MV-4-11 (cell line): ENCODE results near the gene TBC1D10B.
"Not testable (repeated sequence)": the region's sequence is repeated elsewhere in the genome, so short reads cannot be mapped to it uniquely, and the experiment has no call there.

ENCODE experiments used
- DNase-seq: peaks from one replicate; lab custom pipeline; 2025; lab: John Stamatoyannopoulos, UW

Gene TBC1D10B

DNA sequence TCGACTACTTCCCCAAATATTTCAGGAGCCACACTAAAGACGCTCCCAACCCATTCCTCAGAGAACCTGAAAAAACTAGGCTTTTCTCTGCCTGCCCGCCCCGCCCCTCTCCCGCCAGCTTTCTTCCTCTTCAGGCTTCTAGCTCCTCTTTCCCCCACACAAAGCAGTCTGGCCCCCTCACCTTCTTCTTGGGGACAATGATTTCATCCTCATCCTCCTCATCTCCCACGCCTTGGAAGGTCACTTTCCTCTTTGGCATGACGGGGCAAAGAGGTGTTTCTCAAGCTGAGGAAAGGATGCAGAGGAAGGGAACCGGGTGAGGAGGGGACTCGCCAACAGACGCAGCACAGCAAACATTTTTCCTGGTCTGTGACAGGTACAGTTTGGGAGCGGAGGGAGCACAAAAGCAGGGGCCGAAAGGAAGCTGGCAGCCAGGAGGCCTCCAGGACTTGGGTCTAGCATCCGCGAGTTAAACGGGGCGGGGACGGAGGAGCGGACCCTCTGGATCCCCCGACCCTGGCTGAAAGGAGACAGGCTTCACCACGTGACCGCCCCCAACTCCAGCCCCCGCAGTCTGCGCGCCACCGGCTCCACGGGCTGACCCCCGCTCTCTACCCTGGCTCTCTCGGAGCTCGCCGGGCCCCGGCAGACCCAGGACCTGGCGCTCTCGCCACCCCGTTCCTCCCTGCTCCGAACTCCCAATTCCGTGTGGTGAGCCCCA is 15.7 kb downstream of the TBC1D10B start:
- DNase-seq: no peak

GRCh38 chr16:30353438-30354129 is 16.7 kb downstream of the TBC1D10B start:
- no peak for DNase-seq

- DNase-seq: no peak
These were observed 17.5 kb downstream of the TBC1D10B start for GRCh38 chr16:30352488-30353401.

DNA sequence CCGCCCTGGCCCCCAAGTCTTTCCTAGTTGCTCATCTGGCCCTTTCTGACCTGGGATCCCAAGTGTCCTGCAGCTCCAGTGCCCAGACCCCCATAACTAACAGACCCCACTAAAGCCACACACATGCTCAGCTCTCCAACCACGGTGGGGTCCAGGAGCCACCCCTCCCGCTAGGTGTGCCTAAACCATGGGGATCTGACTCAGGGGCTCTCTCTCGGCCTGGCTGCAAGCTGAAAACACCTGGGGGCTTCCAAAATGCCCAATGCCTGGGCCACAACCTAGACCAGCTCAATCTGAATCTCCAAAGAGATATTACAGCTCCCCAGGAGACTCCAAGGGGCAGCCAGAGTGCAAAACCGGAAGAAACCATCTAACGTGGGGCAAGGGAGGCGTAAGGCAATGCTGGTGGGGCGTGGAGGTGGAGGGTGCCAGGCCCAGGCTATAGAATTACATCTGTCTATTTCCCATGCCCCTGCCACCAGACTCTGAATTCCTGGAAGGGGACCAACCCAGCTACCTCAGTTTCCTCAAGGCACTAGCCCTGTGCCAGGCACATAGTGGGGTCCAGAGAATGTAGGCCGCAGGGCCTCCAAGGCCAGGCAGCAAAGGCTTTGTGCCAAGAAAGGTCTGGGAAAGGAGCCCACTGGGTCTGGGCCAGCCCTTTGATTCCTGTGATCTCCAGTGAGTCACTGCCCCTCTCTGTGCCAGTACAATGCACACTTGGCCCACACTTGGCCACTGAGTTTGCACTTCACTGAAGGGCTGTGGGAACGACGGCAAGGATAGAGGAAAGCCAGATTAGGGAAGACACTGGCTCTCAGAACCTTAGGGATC is 18.5 kb downstream of the TBC1D10B start:
- no peak for DNase-seq

GRCh38 chr16:30351001-30351441 is 19.3 kb downstream of the TBC1D10B start:
- DNase-seq: no peak

DNA sequence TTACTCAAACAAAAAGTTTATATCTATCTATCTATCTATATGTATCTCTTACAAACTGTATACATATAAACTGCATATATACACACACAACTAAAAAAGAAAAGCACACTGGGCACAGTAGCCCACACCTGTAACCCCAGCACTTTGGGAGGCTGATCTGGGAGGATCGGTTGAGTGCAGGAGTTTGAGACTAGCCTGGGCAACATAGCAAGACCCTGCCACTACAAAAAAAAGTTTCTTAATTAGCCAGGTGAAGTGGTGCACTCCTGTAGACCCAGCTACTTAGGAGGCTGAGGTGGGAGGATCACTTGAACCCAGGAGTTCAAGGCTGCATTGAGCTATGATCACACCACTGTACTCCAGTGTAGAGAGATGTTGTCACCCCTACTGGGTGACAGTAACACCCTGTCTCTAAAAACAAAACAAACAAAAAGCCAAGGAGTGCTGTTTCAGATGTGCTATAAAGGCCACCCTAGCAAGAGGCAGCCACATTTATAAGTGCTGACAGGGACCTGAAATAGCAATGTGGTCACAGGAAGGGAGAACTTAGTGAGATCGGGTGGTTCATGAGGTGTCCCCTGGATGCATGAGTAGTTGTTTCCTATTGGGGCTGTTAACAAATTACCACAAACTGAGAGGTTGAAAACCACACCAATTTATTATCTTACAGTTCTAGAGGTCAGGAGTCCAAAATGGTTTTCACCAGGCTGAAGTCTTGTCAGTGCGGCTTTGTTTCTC is 20.0 kb downstream of the TBC1D10B start:
- DNase-seq: peak; percentile 87

GRCh38 chr16:30349675-30350074 is 20.6 kb downstream of the TBC1D10B start:
- peak; percentile 20 for DNase-seq

DNA sequence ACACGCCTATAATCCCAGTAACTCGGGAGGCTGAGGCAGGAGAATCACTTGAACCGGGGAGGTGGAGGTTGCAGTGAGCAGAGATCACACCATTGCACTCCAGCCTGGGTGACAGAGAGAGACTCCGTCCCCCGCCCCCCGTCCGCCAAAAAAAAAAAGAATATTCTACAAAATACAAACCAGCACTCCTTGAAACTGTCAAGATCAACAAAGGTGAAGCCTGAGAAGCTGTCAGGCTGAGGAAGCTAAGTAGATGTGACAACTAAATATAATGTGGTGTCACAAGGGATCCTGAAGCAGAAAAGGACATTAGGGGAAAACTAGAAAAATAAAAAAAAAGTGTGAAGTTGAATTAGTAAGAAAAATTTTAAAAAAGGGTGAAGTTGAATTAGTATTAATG is 21.4 kb downstream of the TBC1D10B start:
- no peak for DNase-seq

DNA sequence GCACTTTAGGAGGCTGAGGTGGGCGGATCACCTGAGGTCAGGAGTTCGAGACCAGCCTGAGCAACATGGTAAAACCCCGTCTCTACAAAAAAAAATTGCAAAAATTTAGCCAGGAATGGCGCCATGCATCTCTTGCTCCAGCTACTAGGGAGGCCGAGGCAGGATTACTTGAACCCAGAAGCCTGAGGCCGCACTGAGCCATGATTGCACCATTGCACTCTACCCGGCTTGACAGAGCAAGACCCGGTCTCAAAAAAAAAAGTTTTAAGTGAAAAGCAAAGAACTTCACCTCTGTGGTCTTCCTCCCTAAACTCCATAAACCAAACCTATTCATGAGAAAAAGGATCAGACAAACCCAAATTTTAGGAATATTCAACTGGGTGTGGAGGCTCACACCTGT is 22.2 kb downstream of the TBC1D10B start:
- DNase-seq: no peak

- DNase-seq: no peak
These were observed 24.0 kb downstream of the TBC1D10B start for GRCh38 chr16:30346286-30346685.

DNA sequence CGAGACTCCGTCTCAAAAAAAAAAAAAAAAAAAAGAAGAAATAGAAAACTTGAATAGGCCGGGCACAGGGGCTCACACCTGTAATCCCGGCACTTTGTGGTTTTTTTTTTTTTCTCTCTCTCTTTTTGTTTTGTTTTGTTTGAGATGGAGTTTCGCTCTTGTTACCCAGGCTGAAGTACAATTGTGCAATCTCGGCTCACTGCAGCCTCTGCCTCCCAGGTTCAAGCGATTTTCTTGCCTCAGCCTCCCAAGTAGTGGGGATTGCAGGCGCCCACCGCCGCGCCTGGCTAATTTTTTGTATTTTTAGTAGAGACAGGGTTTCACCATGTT is 26.8 kb downstream of the TBC1D10B start:
- DNase-seq: not testable (repeated sequence)

DNA sequence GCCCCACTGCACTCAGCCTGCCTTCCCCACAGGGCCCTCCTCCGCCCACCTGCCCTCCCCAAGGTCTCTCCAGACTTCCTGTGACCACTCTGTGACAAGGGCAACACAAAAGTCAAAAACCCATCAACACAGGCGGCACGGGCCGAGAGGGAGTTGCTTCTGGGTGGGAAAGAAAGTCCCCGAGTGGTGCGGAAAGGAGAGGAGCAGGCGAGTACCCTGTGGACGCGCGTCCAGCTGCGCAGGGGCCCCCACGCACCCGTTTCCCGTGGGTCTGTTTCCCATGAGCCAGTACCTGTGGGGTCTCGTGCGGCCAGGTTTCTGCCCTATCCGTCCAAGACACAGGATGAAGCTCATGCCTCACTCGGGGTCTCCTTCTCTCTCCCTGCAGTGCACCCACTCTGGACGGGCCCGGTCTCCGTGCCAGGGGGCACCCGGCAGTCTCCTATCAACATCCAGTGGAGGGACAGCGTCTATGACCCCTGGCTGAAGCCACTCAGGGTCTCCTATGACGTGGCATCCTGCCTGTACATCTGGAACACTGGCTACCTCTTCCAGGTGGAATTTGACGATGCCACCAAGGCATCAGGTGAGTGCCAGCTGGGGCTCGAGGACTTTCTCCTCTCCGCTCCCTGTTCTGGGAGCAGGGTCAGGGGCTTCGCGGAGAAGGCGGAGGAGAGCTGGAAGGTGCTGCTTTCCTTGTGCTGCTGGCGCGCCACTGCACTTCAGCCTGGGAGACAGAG is 27.4 kb downstream of the TBC1D10B start:
- DNase-seq: no peak

DNA sequence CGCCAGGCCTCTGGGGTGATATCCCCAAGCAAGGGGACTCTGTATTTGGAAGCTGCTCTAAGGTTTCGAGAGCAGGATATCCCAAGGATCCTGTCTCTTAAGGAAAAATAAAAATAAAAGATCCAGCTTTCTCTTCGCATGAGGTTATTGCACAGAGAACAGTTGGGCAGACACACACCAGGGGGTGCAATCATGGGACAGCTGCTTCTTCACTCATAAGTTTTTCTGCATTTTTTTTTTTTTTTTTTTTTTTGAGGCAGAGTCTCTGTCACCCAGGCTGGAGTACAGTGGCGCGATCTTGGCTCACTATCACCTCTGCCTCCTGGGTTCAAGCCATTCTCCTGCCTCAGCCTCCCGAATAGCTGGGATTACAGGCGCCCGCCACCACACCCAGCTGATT is 28.3 kb downstream of the TBC1D10B start:
- not testable (repeated sequence) for DNase-seq

GRCh38 chr16:30340621-30341020 is 29.7 kb downstream of the TBC1D10B start:
- no peak for DNase-seq

DNA sequence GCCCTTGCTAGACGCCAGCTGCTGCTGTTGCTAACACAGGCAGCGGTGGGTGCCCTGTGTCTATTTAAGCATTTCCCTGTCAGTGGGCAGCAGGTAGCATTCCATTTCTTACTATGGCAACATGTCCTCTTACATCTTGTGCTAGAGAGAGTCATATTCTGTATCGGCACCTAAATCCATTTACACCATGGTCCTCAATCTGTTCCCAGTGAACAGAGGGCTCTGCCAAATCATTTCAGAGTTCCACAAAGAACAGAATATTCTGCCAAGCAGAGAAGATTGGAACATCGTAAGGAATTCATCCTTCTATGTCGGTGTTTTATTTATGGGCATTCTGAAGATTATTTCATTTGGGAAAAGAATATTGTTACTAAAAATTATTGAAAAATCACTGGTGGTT is 31.6 kb downstream of the TBC1D10B start:
- not testable (repeated sequence) for DNase-seq

DNA sequence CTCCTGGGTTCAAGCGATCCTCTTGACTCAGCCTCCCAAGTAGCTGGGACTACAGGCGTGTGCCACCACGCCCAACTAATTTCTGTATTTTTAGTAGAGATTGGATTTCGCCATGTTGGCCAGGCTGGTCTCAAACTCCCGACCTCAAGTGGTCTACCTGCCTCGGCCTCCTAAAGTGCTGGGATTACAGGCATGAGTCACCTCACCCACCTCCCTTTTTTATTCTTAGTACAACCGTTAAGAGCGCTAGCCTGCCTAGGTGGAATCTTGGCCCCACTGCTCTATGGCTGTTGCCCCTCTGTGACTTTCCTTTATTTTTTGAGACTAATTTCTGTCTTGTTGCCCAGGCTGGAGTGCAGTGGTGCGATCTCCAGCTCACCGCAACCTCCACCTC is 32.3 kb downstream of the TBC1D10B start:
- not testable (repeated sequence) for DNase-seq

GRCh38 chr16:30335598-30336474 is 34.5 kb downstream of the TBC1D10B start:
- peak; percentile 75 for DNase-seq

DNA sequence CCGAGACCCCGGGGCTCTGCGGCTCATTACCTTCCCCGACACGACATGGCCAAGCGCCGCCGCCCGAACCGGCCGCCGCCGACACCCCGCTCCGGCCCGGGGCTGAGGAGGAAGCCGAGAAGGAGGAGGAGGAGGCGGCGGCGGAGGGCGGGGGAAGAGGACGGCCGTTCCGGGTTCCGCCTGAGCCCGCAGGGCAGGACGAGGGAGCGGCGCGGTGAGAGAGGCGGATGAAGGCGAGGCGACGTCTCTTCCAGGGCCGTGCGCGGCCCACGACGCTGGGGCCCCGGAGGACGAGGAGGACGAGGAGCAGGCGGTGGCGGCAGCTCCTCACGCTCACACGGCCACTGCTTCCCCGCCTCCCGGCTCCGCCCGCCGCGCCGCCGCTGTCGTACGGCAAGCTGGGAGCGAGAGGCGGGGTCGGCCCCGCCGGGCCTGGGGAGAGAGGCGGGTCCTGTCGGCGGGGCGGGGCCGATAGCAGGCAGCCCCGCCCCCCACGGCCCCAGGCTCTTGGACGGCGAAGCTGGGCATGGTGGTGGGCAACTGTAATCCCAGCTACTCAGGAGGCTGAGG is 35.2 kb downstream of the TBC1D10B start:
- DNase-seq: peak; percentile 75

DNA sequence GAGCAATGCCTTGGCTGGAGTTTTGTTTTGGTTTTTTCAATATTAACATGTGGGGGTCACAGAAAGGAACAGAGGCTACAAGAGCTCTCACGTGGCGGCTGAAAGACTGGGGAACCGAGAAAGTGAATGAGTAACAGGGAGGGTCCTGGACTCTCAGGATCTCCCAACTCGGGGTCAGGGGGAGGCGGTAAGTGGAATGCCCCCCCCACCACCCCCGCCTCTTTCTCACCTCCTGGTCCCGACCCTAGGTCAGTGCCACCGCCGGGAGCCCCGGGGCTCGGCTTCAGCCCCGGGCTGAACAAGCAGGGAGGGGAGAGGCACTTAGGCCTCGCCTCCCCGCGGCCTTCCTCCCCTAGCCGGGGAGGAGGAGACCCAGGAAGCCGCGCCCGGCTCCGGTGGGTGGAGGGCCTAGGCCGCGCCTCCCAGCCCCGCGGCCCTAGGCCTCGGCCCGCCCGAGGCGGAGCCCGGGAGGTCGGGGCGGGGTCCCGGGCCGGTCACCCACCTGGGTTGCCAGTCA is 35.8 kb downstream of the TBC1D10B start:
- peak; percentile 68 for DNase-seq
